Heart left ventricle (tissue), 13 donors: Measurements from ENCODE around the gene SSH2.

Source experiments
- CTCF ChIP-seq, 12 donors: fragments of 200-600 bp; sonication (generic) in 4 of 12; IDR thresholded peaks; one replicate each; pipeline versions ENCODE4 v1.5.0 to v1.8.0; 2018 to 2022; ENCODE audit warnings: antibody characterized with exemption in 12 of 12, mild to moderate bottlenecking in 5 of 12
- POLR2A ChIP-seq, 2 donors: fragments of 450-650 bp; IDR thresholded peaks; one replicate each; pipeline ENCODE4 v1.6.1; 2017; ENCODE audit warnings: antibody characterized with exemption in 2 of 2, mild to moderate bottlenecking in 2 of 2, moderate library complexity in 2 of 2
- donor health status: ischemic (EF 13 %, LVEDD 7.1; RV severe dilation, severe dysfunction).
- donor health status: DM: no; HTN: yes; CAD: no.
- donor health status: DM: no; HTN: no; CAD: no.
- donor health status: ischemic (EF 25% LVEDD 6.9; RV normal size, moderate dysfunction).
- donor health status: ischemic (EF 25% LVEDD 5.7; RV mildly dilated, moderate dysfunction).
- donor health status: ischemic (EF 35%, LVEDD 5.7; RV mildly dilated, moderate dysfunction).
- donor health status: nonischemic (EF 11% LVEDD 7.7; RV severe dilation, severe dysfunction).
- donor health status: DM: yes; HTN: yes; CAD: no.
- donor health status: PGD.
- donor health status: ischemic (EF 29% LVEDD 5.4; RV normal size, mild dysfunction).
- donor health status: nonischemic (EF 23%, LVEDD 6.1; RV moderate dilation, normal function).

GRCh38 chr17:29905086-29905878 lies 24.7 kb downstream of the SSH2 start:
- TF ChIP-seq CTCF (IDR thresholded peaks at IDR 0.05) (no peak), POLR2A (IDR thresholded peaks at IDR 0.05) (no peak)
